NT2/D1 (cell line): ENCODE data around the gene RIPK1.
"Not testable (repeated sequence)": the region's sequence is repeated elsewhere in the genome, so short reads cannot be mapped to it uniquely, and the experiment has no call there.

ENCODE experiments used
- DNase-seq: peaks from one replicate; pipeline ENCODE4 v3.0.0-alpha.2; 2011; ENCODE audit warnings: low read depth, low spot score
- H3K27me3 ChIP-seq: 2 replicates; pipeline ENCODE4 v1.6.0; 2011; ENCODE audit warnings: mild to moderate bottlenecking; ENCODE audit not compliant: insufficient read length, insufficient read depth
- H3K36me3 ChIP-seq: 2 replicates; pipeline ENCODE4 v1.6.1; 2011; ENCODE audit warnings: mild to moderate bottlenecking, low read length, mixed read lengths; ENCODE audit not compliant: insufficient read depth, insufficient read length
- H3K4me1 ChIP-seq: 2 replicates; pipeline ENCODE4 v1.5.1; 2011; ENCODE audit not compliant: insufficient read depth, insufficient read length
- H3K4me3 ChIP-seq: 2 replicates; pipeline ENCODE4 v1.5.1; 2011; ENCODE audit warnings: low read depth; ENCODE audit not compliant: insufficient read length
- H3K9ac ChIP-seq: 2 replicates; pipeline ENCODE4 v1.6.0; 2011; ENCODE audit warnings: low read depth; ENCODE audit not compliant: insufficient read length
- H3K9me3 ChIP-seq: 2 replicates; pipeline ENCODE4 v1.5.1; 2011; ENCODE audit warnings: mild to moderate bottlenecking, low read length; ENCODE audit not compliant: insufficient read depth
- SUZ12 ChIP-seq: IDR thresholded peaks from 2 replicates; pipeline ENCODE4 v1.6.1; 2011; ENCODE audit not compliant: insufficient read length, insufficient read depth; ENCODE audit errors: extremely low read depth
- YY1 ChIP-seq: IDR thresholded peaks from 2 replicates; pipeline ENCODE4 v1.6.1; 2011; ENCODE audit not compliant: insufficient read length, insufficient read depth
- ZNF274 ChIP-seq: IDR thresholded peaks from 2 replicates; pipeline ENCODE4 v1.6.1; 2011; ENCODE audit warnings: mild to moderate bottlenecking, low read depth, low read length

The RIPK1 gene

GRCh38 chr6:3037638-3038365 lies 30.5 kb upstream of the RIPK1 start:
- no peak for DNase-seq
- no peaks in the 10 kb centered on the region for H3K27me3 ChIP-seq
- no peak for TF ChIP-seq ZNF274
- TF ChIP-seq SUZ12, result no peak
- no peak for TF ChIP-seq YY1

DNA sequence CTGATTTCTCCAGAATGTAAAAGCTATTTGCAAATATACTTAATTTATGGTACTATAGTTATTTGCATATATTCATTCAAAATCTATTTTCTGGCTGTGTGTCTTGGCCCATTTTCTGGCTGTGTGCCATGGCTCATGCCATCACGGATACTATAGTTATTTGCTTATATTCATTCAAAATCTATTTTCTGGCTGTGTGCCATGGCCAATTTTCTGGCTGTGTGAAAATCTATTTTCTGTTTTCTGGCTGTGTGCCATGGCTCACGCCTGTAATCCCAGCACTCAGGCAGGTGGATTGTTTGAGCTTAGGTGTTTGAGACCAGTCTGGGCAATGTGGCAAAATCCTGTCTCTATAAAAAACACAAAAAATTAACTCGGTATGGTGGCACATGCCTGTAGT lies 28.9 kb upstream of the RIPK1 start:
- no peaks in the 10 kb centered on the region for H3K36me3 ChIP-seq
- TF ChIP-seq YY1 (no peak), SUZ12 (no peak)
- DNase-seq, result no peak
- H3K4me1 ChIP-seq, result no peaks in the 10 kb centered on the region
- no peaks in the 10 kb centered on the region for H3K27me3 ChIP-seq
- no peak overlapping the region for H3K9ac ChIP-seq
- H3K4me3 ChIP-seq, result no peak overlapping the region
- H3K9me3 ChIP-seq, result no peaks in the 10 kb centered on the region

More at GRCh38 chr6:3037638-3038365, 30.5 kb upstream of the RIPK1 start:
- Histone ChIP-seq H3K9me3 (no peaks in the 10 kb centered on the region), H3K4me3 (no peak overlapping the region), H3K9ac (no peak overlapping the region), H3K4me1 (no peaks in the 10 kb centered on the region), H3K36me3 (no peaks in the 10 kb centered on the region)

- Histone ChIP-seq H3K4me3 (no peak overlapping the region), H3K9ac (no peak overlapping the region), H3K27me3 (no peaks in the 10 kb centered on the region), H3K9me3 (no peaks in the 10 kb centered on the region), H3K4me1 (no peaks in the 10 kb centered on the region), H3K36me3 (no peaks in the 10 kb centered on the region)
- no peak for TF ChIP-seq ZNF274
- TF ChIP-seq SUZ12, result no peak
- TF ChIP-seq YY1, result no peak
- DNase-seq, result no peak
Measured at GRCh38 chr6:3041147-3041546, 27.1 kb upstream of the RIPK1 start.

GRCh38 chr6:3041606-3042005 lies 26.7 kb upstream of the RIPK1 start:
- H3K4me3 ChIP-seq, result no peak overlapping the region
- no peak for TF ChIP-seq ZNF274
- no peak for TF ChIP-seq SUZ12
- no peak for TF ChIP-seq YY1
- H3K4me1 ChIP-seq, result no peaks in the 10 kb centered on the region
- H3K36me3 ChIP-seq, result no peaks in the 10 kb centered on the region
- H3K27me3 ChIP-seq, result no peaks in the 10 kb centered on the region
- H3K9ac ChIP-seq, result no peak overlapping the region
- no peaks in the 10 kb centered on the region for H3K9me3 ChIP-seq
- DNase-seq, result no peak

- TF ChIP-seq YY1 (no peak), ZNF274 (no peak), SUZ12 (no peak)
- no peak for DNase-seq
- Histone ChIP-seq H3K9me3 (no peaks in the 10 kb centered on the region), H3K4me3 (no peak overlapping the region), H3K9ac (no peak overlapping the region), H3K4me1 (no peaks in the 10 kb centered on the region), H3K36me3 (no peaks in the 10 kb centered on the region), H3K27me3 (no peaks in the 10 kb centered on the region)
Measured at GRCh38 chr6:3045369-3045768, 22.9 kb upstream of the RIPK1 start.

- TF ChIP-seq ZNF274 (no peak), YY1 (no peak), SUZ12 (no peak)
- no peak for DNase-seq
- Histone ChIP-seq H3K27me3 (no peaks in the 10 kb centered on the region), H3K9ac (no peak overlapping the region), H3K9me3 (no peaks in the 10 kb centered on the region), H3K4me3 (no peak overlapping the region), H3K4me1 (no peaks in the 10 kb centered on the region), H3K36me3 (no peaks in the 10 kb centered on the region)
Measured at GRCh38 chr6:3045777-3046176, 22.5 kb upstream of the RIPK1 start.

DNA sequence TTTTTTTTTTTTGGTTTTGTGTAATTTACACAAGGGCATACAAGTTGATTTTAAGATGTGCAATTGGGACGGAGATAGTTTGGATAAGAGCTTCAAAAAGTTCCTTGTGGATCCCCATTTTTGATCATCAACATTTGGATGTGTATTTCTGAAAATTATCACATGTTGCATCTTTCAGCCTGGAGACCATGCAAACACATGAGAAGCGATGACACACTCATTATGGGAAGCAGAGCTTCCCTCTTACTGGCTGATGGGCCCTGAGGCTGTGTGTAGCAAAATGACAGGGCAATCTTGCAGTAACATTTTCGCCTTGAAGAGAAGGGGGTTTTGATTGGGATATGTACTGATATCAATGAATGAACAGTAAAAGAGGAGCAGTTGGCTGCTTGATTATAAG lies 22.0 kb upstream of the RIPK1 start:
- Histone ChIP-seq H3K9me3 (no peaks in the 10 kb centered on the region), H3K4me3 (no peak overlapping the region), H3K4me1 (no peaks in the 10 kb centered on the region), H3K36me3 (no peaks in the 10 kb centered on the region), H3K9ac (no peak overlapping the region), H3K27me3 (no peaks in the 10 kb centered on the region)
- no peak for TF ChIP-seq ZNF274
- TF ChIP-seq SUZ12, result no peak
- no peak for DNase-seq

DNA sequence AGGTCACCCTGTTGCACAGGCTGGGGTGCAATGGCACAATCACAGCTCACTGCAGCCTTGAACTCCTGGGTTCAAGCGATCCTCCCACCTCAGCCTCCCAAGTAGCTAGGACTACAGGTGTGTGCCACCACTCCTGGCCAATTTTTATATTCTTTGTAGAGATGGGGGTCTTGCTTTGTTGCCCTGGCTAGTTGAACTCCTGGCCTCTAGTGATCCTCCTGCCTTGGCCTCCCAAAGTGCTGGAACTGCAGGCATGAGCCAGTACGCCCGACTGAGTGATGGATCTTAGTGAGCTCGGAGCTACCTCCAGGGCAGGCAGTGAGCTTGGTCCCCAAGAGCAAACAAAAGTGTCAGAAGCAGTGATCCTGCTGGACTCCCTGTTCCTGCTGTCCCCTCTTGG lies 20.3 kb upstream of the RIPK1 start:
- DNase-seq, H3K36me3 ChIP-seq, H3K9ac ChIP-seq, H3K9me3 ChIP-seq, H3K4me3 ChIP-seq, H3K4me1 ChIP-seq, H3K27me3 ChIP-seq: not testable (repeated sequence)
